ENCODE data around the gene TMED6.

TMED6 gene

DNA sequence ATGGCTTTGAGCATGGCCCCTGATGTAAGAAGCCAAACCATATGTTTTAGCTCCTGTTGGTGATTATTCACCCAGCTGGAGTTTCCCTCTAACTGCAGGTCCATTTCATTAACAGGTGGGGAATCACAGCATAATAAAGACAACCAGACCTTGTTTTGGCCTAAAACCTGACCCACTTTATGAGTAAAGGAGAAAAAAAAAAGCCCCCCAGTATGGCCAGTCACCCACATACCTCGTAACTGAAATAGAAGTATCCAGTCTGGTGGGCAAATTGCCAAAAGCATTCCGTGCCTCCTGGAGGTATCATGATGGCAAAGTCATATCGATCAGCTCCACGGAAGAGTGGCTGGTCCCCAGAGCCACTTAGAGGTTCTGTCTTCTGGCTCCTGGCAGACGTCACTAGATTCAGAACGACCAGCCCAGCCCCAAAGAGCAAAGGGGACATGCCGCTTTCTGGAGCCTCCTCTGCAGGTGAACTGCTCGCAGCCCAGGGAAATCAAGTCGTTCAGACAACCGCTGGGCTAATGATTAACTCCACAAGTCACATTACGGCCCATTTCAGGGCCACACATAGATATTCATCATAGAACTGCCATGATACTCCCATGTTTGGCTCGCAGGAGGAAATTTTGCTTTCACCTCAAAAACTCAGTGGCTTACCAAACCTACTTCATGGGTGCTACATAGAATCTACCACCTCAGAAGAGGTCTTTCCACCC, at the start of gene TMED6:
TMED6 (minus strand) TSS at position 478 of the 719 bp plus-strand sequence; CDS start at position 445, 33 bp downstream.
- FAIRE-seq (no peak), DNase-seq (ENCODE audit: insufficient read length, low spot score) (no peak)
- TF ChIP-seq POLR2A (IDR thresholded peaks at IDR 0.05; ENCODE audit: low read depth, low read length): no peak

DNA sequence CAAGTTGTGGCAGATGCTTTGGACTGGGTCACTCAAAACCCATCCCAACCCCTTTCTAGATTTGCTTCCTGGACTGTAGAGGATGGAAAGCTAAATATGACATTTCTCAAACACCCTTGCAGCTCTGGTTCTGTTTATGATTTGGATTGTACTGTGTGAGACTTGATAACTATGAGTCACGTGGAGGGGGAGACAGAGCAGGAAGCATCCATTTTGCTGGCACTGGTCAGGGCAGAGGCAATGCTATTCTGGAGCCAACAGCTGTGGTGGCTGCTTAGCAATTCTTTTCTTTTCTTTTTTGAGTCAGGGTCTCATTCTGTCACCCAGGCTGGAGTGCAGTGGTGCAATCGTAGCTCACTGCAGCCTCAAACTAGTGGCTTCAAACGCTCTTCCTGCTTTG, 47.8 kb upstream of the TMED6 start:
- TF ChIP-seq POLR2A (IDR thresholded peaks at IDR 0.05; ENCODE audit: low read depth, low read length): no peak
- FAIRE-seq (no peak), DNase-seq (ENCODE audit: insufficient read length, low spot score) (no peak)

GRCh38 chr16:69397821-69398521, 46.4 kb upstream of the TMED6 start:
- FAIRE-seq (peak; percentile 84), DNase-seq (ENCODE audit: insufficient read length, low spot score) (no peak)
- TF ChIP-seq POLR2A (IDR thresholded peaks at IDR 0.05; ENCODE audit: low read depth, low read length): no peak

DNA sequence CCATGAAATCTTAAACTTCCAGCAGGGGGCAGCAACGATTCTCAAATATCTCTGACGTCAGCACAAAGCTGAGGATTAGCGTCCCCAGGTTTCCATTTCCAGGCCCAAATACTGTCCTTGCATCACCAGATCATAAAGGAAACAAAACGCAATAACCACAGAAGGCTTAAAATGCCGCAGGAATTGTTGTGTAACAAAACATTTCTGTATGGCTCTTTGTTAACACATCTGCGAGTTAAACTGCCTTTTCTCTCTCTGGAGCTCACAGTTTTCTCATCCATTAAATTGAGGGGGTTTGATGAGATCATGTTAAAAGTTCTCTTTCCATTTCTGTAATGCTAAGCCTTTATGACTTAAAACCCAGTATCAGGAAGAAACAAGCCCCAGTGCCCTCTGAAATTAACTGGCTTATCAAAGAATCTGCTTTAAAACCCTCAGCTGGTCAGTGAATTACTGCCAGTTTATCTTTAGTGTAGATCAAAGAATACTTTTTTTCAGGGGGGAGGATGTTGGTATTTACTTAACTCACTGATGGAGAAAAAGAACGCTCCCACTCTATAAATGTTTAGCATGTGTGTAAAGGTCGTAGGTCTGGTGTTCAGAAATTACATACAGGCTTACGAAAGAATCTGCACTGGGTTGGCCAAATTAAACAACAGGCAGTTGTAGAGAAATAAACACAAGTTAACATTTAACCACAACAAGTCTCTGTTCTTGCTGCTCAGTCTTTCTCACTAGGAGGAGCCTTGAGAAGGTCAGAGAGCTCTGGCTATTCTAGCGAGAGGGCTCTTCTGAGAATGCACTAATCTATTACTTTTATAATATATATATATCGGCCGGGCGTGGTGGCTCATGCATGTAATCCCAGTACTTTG, 44.8 kb upstream of the TMED6 start:
- peak; percentile 50 for DNase-seq (ENCODE audit: insufficient read length, low spot score)
- TF ChIP-seq POLR2A (IDR thresholded peaks at IDR 0.05; ENCODE audit: low read depth, low read length): no peak
- peak; percentile 84 for FAIRE-seq

- DNase-seq (ENCODE audit: insufficient read length, low spot score) (no peak), FAIRE-seq (no peak)
- TF ChIP-seq POLR2A (IDR thresholded peaks at IDR 0.05; ENCODE audit: low read depth, low read length): no peak
Observed at GRCh38 chr16:69395859-69396186, 44.2 kb upstream of the TMED6 start.

DNA sequence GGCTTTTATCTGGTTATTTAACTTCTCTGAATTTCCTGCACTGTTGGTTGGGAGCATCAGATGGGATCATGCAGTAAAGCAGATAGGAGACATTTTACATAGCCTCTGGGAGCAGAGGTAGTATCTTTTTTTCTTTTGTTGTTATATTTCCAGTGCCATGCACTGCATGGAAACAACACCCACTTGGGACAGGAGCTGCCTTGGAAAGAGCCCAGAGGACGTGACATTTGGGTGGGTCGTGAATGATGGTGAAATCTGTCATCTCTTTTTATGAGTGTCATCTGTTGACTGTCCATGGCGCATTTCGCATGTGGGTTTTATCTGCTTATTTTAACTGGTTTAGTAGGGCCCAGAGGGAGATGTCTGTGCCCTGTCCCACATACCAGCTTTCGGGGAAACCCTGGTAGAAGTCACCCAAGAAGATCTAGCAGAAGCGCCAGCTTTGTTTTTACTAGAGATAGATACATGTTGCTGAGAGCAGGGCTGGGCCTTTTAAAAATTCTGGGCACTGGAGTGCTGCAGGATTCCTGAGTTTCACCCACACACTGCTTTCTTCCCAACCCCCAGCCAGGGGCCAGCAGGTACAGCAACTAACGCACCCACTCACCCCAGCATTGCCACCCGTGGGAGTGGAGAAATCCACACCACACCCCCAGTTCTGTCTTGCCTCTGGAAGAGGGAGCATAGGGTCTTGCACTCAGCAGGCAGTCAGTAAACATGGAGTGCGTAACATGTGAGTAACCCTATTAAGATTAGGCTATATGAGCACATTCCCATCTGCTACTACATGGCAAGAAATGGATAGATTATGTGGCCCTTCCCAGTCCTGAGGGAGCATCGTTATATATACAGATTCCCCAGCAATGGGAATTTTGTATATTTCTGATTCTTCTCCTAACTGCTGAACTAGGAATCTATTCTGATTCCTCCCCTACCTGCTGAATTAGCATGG, 42.6 kb upstream of the TMED6 start:
- no peak for DNase-seq (ENCODE audit: insufficient read length, low spot score)
- no peak for TF ChIP-seq POLR2A (IDR thresholded peaks at IDR 0.05; ENCODE audit: low read depth, low read length)
- no peak for FAIRE-seq

- no peak for DNase-seq (ENCODE audit: insufficient read length, low spot score)
- TF ChIP-seq POLR2A (IDR thresholded peaks at IDR 0.05; ENCODE audit: low read depth, low read length): no peak
- FAIRE-seq: no peak
Observed at GRCh38 chr16:69386596-69386995, 35.0 kb upstream of the TMED6 start.

DNA sequence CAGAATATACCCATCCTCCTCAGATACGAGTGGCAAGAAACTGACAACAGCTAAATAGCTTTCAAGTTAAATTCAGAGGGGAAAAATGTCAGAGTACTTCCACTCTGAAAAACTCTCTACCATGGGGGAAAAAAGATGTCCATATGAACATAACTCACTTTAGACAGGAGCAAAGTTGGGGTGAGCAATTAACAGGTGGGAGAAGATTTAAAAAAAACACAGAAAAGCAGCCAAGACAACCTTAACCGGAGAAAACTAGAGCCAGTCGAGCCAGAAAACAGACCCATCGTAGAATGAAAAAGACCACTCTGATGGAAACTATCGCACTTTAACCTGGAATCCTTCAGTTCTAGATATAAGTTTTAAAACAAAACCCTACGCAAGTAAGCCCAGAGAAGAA, 33.4 kb upstream of the TMED6 start:
- DNase-seq (ENCODE audit: insufficient read length, low spot score) (no peak), FAIRE-seq (no peak)
- no peak for TF ChIP-seq POLR2A (IDR thresholded peaks at IDR 0.05; ENCODE audit: low read depth, low read length)

DNA sequence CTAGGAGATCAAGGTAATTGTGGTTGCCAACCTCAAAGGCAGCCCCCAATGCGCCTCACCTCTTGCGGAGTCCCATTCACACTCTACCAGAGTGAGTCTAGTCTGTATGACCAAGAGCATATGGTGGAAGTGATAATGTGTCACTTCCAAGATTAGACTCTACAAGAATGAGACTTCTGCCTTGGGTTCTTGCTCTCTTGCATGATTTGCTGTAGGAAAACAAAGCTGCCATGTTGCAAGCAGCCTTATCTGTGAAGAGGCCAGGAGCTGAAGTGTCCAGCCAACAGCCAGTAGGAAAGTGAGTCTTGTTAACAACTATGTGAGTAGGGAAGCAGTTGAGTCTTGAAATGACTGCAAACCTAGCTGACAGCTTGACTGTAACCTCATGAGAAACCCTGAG, 30.8 kb upstream of the TMED6 start:
- no peak for DNase-seq (ENCODE audit: insufficient read length, low spot score)
- no peak for TF ChIP-seq POLR2A (IDR thresholded peaks at IDR 0.05; ENCODE audit: low read depth, low read length)
- FAIRE-seq: no peak

- FAIRE-seq (no peak), DNase-seq (ENCODE audit: insufficient read length, low spot score) (no peak)
- no peak for TF ChIP-seq POLR2A (IDR thresholded peaks at IDR 0.05; ENCODE audit: low read depth, low read length)
Observed at GRCh38 chr16:69381231-69381630, 29.6 kb upstream of the TMED6 start.

DNA sequence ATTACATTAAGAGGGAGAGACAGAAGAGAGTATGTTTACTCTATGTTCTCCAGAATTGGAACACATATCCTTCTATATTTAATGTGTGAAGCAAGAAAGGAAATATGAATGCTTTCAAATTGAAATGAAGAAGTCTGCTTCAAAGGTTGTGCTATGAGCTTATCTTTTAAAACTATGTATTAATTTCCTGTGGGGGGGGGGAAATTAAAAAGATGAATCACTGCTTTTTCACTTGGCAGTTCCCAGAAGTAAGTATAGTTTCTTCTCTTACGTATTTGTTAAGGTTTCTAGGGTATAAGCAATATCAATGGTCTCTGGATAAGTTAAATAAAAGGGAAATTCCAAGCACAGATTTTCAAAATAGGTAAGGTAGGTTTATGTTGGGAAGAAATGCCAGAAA, 27.2 kb upstream of the TMED6 start:
- FAIRE-seq (no peak), DNase-seq (ENCODE audit: insufficient read length, low spot score) (no peak)
- no peak for TF ChIP-seq POLR2A (IDR thresholded peaks at IDR 0.05; ENCODE audit: low read depth, low read length)

- no peak for DNase-seq (ENCODE audit: insufficient read length, low spot score)
- TF ChIP-seq POLR2A (IDR thresholded peaks at IDR 0.05; ENCODE audit: low read depth, low read length): no peak
- FAIRE-seq: no peak
Observed at GRCh38 chr16:69378036-69378435, 26.4 kb upstream of the TMED6 start.

- FAIRE-seq: no peak
- TF ChIP-seq POLR2A (IDR thresholded peaks at IDR 0.05; ENCODE audit: low read depth, low read length): no peak
- no peak for DNase-seq (ENCODE audit: insufficient read length, low spot score)
Observed at GRCh38 chr16:69376393-69377059, 24.9 kb upstream of the TMED6 start.
